Activated CD4-positive, alpha-beta T cell treated with anti-CD3 and anti-CD28 coated beads, Interleukin-10, Interleukin-2, amounts not matched to agents 100 ng/mL and 50 ng/mL, durations not matched to agents 16 hours and 8 hours (primary cell): ENCODE results near the gene NAGK.
"Not testable (repeated sequence)": the region's sequence is repeated elsewhere in the genome, so short reads cannot be mapped to it uniquely, and the experiment has no call there.

ENCODE experiments used
- DNase-seq: peaks from one replicate; pipeline ENCODE4 v3.0.0-alpha.2; 2020

NAGK gene

DNA sequence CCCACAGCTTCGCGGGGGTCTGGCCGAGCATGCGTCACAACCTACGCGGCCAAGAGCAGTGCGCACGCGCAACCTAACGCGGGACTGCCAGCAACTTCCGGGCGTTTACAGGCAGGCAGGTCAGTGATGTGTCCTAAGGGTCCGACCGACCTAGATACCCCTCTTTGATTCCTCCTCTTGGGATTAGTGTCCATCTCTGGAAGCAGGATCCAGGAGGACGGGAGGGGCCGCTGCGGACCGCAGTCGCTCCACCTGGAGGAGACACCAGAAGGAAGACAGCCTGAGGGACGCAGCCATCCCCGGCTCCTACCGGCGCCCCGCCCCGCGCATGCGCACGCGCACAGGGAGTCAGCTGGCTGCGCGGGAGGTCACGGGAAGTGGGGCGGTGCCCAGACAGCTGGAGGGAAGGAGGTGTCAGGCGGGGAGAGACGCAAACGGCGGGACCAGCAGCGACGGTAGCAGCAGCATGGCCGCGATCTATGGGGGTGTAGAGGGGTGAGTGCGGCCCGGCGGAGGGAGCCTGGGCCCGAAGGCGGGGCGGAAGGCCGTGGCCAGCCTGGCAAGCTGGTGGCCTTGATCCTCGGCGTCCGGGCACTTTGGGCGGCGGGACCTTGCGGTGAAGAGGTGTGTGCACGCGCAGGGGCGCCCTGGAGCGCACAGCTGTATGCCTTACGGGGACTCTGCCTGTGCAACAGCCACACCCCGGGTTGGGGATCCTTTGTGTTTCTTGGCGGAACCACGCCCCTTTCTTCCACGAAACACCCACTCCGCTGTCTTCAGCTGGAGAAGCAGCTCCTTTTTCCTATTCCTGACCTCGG, at the start of gene NAGK:
TSS of gene NAGK (plus strand) at position 431 of the 818 bp plus-strand sequence. CDS start at position 467, 36 bp downstream.
- DNase-seq = peak; percentile 98

DNA sequence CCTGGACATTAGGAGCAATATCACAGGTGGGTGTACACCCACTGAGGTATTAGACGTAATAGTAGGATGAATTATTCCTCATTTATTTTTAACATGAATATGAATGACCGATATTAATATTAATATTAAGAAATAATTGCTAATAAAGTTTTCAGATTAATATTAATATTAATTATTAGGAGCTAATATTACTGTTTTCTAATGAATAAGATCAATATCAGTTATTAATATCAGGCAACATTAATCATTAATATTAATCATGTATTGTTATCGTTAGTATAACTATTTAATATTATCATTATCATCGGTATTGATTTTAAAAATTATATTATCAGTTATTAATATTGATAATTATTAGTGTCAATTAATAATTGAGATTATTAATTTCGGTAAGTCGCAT, 48.5 kb upstream of the NAGK start:
- DNase-seq = not testable (repeated sequence)

DNA sequence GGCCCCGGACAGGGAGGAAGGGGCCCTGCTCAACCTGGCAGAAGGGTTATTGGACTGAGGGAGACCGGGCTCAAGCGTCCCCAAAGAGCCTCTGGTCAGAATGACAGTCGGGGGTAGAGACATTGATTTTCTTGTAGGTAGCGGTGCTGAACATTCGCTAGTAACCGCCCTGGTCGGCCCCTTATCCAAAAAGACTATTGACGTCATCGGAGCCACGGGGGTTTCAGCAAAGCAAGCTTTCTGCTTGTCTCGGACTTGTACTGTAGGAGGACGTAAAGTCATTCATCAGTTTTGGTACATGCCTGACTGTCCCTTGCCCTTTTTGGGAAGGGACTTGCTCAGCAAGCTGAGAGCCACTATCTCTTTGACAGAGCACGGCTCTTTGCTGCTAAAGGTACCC, 47.1 kb upstream of the NAGK start:
- not testable (repeated sequence) for DNase-seq

DNA sequence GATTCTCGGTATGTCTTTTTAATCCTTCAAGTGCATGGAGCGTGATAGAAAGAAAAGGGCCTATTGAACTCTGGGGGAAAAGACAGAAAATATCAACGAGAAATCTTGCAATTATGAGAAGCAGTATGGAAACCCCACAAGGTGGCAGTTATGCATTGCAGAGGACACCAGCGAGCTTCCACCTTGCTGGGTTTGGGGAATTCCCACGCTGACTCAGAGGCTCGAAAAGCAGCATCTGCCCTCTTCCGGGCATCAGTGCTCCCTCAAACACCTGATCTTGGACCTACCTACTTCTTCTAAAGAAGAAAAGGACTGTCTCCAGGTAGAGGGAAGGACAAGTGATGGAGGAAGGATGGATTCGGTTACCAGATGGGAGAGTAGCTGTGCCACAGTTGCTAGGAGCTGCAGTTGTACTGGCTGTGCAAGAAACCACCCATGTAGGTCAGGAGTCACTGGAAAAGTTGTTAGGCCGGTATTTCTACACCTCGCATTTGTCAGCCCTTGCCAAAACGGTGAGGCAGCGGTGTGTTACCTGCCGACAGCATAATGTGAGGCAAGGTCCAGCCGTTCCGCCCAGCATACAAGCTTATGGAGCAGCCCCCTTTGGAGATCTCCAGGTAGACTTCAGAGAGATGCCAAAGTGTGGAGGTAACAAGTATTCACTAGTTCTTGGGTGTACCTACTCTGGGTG, 44.8 kb upstream of the NAGK start:
- DNase-seq = peak; percentile 79

DNA sequence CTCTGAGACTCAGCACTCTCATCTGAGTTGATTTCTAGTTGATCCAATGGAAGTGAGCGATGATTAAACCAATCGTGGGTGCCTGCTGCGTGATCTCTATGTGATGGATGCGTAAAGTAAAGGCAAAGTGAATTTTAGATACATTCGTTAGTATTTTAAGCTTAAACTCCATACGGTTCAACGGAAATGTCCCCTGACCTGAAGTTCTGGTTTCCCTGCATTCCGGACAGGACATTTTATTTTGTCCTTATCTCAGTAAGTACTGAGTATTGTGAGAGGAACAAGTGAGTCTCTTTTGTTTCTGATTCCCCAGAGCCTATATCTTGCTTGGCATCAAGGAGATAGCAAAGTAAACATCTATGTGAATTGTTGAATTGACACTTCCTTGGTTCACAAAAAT, 32.2 kb upstream of the NAGK start:
- DNase-seq = not testable (repeated sequence)

DNA sequence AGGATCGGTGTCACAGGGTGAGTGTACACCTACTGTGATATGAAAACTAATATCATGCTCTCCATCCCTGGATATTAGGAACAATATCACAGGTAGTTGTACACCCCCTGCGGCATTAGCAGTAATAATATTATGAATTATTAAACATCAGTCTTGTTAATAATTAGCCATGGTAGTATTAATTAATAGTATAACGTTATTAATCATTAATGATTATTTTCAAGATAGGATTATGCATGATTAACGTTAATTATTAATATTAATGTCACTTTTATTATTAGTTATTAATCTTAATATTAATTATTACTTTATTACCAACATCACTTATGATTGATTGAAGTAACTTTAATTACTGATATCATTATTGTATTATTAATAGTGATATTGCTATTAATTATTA, 26.2 kb upstream of the NAGK start:
- no peak for DNase-seq

DNA sequence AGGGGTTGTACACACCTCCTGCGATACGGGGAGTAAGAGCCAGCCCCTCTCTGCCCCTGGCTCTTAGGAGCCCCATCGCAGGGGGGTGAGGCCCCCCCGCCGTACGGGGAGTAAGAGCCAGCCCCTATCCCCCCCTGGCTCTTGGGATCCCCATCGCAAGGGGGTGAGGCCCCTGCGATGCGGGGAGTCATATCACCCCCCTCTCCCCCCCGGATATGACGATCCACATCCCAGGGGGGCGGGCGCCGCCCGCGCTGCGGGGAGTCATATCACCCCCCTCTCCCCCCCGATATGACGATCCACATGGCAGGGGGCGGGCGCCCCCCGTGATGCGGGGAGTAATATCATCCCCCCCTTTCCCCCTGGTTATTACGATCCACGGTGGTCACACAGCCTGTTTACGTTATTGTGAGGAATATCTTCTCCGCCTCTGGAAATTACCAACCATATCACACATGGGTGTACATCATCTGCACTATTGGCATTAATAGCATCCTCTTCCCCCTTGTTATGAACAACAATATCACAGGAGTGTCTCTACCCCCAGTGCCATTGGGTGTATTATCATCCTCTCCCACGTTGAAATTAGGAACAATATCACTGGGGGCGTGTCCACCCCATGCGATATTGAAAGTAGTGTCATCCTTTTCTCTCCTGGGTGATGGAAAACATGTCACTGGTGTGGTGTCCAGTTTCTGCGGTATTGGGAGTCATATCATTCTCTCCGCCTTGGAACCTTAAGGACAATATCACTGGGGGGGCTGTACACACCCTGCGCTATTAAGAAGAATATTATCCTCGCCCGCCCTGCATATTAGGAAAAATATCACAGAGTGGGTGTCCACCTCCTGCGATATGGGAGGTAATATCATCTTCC, 24.7 kb upstream of the NAGK start:
- DNase-seq = peak; percentile 12

DNA sequence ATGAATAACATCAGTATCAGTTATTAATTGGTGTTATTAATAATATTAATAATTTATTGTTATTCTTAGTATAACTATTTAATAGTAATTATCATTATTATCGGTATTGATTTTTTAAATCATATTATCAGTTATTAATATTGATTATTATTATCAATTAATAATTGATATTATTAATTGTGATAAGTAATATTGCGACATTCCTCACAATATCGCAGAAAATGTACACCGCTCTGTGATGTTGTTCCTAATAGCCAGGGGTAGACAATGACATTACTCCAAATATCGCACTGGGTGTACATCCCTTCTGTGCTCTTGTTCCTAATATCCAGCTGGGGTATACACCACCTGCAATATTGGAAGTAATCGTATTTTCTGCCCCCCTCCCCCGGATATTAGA, 23.3 kb upstream of the NAGK start:
- no peak for DNase-seq

DNA sequence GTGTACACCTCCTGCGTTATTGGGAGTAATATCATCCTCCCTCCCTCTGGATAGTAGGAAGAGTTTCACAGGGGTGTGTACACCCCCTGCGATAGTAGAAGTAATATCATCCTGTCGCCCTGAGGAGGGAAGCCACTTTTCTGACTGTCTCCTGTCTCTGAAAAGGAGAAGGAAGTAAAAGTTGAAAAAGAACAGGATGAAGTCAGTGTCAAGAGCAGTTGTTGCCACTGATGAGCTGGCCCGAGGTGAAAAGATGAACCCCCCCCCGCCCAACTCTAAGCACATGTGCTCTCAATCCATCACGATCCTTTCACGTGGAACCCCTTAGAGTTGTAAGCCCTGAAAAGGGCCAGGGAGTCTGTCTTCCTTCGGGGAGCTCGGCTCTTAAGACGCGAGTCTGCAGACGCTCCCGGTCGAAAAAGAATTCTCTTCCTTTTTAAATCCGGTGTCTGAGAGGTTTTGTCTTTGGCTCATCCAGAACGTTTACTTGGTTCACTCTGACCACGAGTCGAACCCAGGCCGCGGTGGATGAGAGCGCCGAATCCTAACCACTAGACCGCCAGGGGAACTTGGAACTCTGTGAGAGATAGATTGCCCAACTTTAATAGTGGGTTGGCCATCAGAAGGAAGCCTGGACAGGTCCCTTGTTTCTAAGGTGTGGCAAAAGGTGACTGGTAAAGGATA, 22.4 kb upstream of the NAGK start:
- DNase-seq = no peak

DNA sequence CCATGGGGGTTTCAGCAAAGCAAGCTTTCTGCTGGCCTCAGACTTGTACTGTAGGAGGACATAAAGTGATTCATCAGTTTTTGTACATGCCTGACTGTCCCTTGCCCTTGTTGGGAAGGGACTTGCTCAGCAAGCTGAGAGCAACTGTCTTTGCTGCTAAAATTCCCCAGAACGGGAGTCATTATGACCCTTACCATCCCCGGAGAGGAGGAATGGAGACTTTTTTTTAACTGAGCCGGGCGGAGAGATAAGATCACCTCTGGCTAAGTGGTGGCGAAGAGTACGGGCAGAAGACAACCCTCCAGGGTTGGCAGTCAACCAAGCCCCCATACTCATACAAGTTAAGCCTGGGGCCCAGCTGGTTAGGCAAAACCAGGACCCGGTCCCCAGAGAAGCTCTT, 20.4 kb upstream of the NAGK start:
- DNase-seq = no peak

DNA sequence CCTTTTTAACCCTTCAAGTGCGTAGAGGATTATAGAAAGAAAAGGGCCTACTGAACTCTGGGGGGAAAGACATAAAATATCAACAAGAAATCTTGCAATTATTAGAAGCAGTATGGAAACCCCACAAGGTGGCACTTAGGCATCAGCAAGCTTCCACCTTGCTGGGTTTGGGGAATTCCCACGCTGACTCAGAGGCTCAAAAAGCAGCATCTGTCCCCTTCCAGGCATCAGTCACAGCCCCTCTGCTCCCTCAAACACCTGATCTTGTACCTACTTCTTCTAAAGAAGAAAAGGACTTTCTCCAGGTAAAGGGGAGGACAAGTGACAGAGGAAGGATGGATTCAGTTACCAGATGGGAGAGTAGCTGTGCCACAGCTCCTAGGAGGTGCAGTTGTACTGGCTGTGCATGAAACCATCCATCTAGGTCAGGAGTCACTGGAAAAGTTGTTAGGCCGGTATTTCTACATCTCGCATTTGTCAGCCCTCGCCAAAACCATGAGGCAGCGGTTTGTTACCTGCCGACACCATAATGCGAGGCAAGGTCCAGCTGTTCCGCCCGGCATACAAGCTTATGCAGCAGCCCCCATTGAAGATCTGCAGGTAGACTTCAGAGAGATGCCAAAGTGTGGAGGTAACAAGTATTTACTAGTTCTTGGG, 18.6 kb upstream of the NAGK start:
- DNase-seq = peak; percentile 62

DNA sequence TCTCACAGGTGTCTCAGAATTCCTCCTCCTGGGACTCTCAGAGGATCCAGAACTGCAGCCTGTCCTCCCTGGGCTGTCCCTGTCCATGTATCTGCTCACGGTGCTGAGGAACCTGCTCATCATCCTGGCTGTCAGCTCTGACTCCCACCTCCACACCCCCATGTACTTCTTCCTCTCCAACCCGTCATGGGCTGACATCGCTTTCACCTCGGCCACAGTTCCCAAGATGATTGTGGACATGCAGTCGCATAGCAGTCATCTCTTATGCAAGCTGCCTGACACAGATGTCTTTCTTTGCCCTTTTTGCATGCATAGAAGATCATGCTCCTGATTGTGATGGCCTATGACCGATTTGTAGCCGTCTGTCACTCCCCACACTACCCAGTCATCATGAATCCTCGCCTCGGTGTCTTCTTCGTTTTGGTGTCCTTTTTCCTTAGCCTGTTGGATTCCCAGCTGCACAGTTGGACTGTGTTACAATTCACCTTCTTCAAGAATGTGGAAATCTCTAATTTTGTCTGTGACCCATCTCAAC, 13.2 kb upstream of the NAGK start:
- not testable (repeated sequence) for DNase-seq

DNA sequence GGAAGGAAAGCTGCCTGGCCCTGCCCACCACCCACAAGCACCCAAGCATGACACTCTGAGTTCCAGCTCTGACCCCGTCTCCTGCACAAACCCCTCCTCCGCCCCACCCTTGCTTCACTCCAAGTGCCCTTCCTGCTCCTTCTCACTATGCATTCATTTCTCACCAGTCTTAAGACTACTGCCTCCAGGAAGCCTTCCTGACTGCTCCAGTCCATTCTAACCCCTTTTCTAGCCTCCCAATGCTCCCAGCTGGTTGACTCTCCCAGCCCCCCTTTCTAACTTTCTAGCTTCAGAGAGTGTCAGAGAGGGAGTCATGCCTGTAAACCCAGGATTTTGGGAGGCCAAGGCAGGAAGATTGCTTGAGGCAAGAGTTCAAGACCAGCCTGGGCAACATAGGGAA, 8.2 kb upstream of the NAGK start:
- no peak for DNase-seq

DNA sequence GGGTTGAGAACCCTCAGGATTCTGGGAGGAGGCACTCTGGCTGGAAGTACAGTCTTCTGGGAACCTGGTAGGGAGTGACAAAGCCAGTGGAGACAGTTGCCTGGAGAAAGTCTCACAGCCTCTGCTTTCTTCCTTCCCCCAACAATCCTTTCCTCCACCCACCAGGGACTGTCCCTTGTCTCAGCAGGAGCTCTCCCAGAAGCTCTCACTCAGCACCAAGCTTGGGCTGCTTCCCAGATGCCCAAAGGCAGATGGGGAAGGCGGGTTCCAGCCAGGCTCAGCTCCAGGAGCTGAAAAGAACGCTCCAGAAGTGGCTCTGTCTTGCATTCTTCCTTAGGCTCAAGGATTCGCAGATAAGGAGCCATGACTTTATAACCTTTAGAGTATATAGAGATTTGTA, 7.6 kb upstream of the NAGK start:
- no peak for DNase-seq

DNA sequence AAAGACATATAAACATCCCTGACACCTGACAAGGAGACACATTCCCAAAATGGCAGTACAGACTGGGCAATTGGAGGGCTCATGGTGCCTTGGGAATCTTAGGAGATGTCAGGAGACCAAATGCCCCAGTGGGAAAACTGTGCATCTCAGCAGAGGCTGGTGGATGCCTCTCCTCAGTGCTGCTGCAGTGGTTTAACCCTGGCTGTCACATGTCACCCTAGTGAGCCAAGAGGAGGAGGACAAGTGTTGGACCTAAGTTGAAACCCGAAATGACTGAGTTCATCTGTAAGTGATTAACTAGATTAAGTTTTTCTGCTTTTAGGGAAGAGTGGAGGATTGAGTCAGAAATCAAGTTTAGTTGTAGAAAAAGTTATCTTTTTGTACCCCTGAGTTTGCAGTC, 5.2 kb upstream of the NAGK start:
- DNase-seq = no peak

DNA sequence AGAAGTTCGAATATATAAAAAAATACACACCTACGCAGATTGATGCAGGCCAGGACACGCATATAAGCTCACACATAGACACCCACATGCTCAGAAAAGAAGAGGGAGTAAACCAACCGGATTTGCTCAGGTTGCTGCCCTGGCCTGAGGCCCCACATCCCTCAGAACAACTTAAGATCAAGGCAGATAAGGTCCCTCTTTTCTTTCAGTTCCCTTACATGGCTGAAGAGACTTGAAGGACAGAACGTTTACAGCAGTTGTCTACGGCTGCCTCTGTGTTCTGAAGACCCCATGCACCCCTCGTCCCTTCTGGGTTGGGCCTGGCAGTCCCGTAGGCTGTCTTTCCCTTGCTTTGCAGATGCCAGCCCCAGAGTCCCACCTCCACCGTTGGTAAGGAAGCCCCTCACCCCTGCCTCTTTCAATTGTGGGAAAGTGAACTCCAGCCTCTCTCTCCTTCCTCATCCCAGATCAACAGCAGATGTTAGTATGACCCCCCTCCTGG, 4.3 kb upstream of the NAGK start:
- no peak for DNase-seq

DNA sequence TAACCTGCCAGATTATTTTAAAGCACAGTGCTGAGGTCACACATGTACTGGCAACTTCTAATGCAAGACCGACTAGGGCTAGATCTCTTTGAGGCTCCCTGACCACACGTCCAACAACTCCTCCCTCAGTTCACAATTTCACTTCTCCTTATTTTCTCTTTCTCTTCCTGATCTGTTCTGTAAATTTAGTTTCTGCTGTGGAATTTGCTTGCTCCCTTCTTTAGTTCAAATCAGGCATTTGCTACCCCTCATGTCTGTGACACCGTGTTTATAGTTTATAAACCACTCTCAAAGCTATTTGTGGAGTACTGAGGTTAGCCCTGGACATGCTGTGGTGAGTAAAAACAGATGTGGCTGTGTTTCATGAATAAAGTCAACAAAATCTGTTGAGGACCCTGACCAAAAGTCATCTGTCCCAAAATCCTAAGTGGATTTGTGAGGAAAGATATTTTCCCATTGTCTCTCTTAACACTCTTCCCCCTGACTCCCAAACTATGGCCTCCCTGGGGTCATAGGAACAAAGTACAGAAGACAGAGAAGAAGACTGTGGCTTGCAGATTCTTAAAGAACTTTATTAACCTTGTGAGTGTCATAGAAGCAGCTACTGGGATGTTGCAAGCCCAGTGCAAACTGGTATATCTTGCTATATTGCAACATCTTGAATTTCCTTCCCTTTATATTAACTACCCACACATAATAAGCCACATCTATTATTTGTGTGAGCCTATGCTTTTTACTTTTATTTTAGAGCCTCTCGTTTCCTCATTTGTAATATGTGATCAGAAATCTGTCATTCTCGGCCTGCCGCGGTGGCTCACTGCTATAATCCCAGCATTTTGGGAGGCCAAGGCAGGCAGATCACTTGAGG, 3.5 kb upstream of the NAGK start:
- DNase-seq = no peak

DNA sequence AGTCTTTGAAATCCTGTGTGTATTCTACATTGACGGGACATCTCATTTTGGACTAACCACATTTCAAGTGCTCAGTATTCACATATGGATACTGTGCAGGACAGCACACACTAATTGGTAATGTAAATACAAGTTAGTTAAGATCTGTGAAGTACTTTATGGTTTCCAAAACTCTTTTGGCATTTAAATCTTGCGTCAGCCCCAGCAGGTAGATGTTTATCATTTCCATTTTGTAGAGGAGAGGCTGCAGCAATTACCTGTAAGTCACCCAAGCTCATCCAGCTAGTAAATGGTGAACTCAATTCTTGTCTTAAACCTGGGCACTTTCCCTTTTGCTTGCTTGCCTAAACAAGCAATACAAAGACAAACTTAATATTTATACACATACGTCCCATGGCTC, 1.6 kb upstream of the NAGK start:
- no peak for DNase-seq

DNA sequence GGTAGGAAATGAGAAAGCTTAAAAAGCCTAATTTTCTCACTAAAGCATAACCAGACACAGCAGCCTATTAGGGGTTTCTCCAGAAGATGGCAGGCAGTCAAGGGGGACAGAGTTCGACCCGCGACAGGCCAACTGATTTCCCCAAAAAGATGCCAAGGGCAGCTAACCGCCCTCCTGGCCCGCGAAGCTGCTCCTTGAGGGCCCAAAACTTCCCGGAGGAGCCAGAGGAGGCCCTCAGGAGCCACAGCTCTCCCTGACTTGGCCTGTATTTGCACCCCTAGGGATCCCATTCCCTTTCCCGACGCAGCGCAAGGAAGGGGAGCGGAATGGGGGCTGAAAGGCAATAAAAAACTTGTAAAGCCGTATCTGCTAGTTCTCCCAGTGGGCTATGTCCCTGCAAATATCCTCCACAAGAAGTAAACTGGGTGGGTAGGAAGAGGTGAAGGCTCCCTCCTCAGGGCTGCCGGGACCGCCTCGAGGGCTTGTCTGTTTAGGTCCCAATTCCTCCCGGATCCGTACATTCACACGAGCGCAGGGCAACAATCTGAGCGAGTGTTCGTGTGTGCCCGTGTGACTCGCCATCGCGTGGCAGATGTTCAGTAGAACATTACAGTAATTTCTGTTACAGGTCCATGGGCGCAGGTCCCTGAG, 756 bp upstream of the NAGK start:
- DNase-seq = no peak

DNA sequence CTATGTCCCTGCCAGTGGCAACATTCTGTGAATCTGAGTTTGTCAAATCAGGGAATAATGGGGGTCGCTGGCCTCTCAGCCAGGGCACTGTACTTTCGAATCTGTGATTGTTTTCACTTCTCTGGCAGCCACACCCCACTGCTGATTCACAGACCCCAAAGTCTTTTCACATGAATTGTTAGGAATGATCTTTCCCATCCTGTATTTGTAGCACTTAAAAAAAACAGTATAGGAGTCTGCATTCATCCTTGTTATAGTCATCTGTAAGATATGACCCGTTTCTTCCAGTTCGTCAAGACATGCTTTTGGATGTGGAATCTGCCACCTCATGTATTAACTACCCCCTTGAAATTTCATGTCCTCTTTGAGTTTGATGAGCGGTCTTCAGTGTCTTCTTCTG, 928 bp downstream of the NAGK start:
- no peak for DNase-seq
